HepG2 (cell line): ENCODE results near the gene VTI1B.
A peak's percentile ranks its signal among the peaks of the same experiment; 100 is the strongest.

Source experiments
- ESRRA ChIP-seq: sonication (generic); formaldehyde crosslinking; IDR thresholded peaks from 2 replicates; pipeline ENCODE4 v1.5.1; 2020; ENCODE audit warnings: mild to moderate bottlenecking, low read depth, missing genetic modification reagents
- GATAD2A ChIP-seq: IDR thresholded peaks from 2 replicates; pipeline ENCODE4 v1.6.1; 2016
- HIVEP1 ChIP-seq: sonication (generic); formaldehyde crosslinking; IDR thresholded peaks from 2 replicates; pipeline ENCODE4 v1.4.0; 2020; ENCODE audit warnings: mild to moderate bottlenecking, missing genetic modification reagents
- NR2C2 ChIP-seq: sonication (generic); formaldehyde crosslinking; IDR thresholded peaks from 2 replicates; pipeline ENCODE4 v1.4.0; 2020; ENCODE audit warnings: missing genetic modification reagents, mild to moderate bottlenecking, moderate library complexity, borderline replicate concordance
- REST ChIP-seq, 2 experiments: IDR thresholded peaks; 2 replicates each; pipeline ENCODE4 v1.6.1; 2011 to 2012; ENCODE audit warnings: low read length in 2 of 2, borderline replicate concordance in 1 of 2, low read depth in 1 of 2, mild to moderate bottlenecking in 1 of 2, moderate library complexity in 1 of 2
- TFDP1 ChIP-seq: IDR thresholded peaks from 2 replicates; pipeline ENCODE4 v1.6.1; 2016; ENCODE audit warnings: missing compliant biosample characterization, missing genetic modification reagents, borderline replicate concordance
- ZNF530 ChIP-seq: sonication (generic); formaldehyde crosslinking; IDR thresholded peaks from 2 replicates; pipeline ENCODE4 v1.5.0; 2020; ENCODE audit warnings: low read depth, mild to moderate bottlenecking, missing genetic modification reagents

GRCh38 chr14:67619446-67620216, 54.8 kb downstream of the VTI1B start, which contains the start of gene ARG2:
- TF ChIP-seq ZNF530 (CRISPR knock-in tag): no peak
- TF ChIP-seq ESRRA (CRISPR knock-in tag): 0 out of 2 replicates have a peak, but pooled peaks have one; percentile 48
- 0 out of 2 replicates have a peak, but pooled peaks have one; percentile 13 for TF ChIP-seq NR2C2 (CRISPR knock-in tag)
- peak; percentile 33; the same call in 1 of the 2 replicates for TF ChIP-seq TFDP1 (CRISPR knock-in tag)
- peak; percentile 97 for TF ChIP-seq HIVEP1
- TF ChIP-seq GATAD2A: 0 out of 2 replicates have a peak, but pooled peaks have one; percentile 54
- no peak for TF ChIP-seq REST (IDR thresholded peaks at IDR 0.05; ENCODE audit: borderline replicate concordance in 1 of 2, low read depth in 1 of 2, low read length in 2 of 2)
